GM21737 (cell line): ENCODE measurements around the gene CRAMP1.
A peak's percentile ranks its signal among the peaks of the same experiment; 100 is the strongest.
"Not testable (repeated sequence)": the region's sequence is repeated elsewhere in the genome, so short reads cannot be mapped to it uniquely, and the experiment has no call there.

ENCODE experiments used
- ATAC-seq: cut with Tn5 transposase; IDR thresholded peaks from one replicate; pipeline ENCODE4 v1.9.1; 2021; ENCODE audit warnings: mild to moderate bottlenecking, moderate library complexity; ENCODE audit not compliant: unreplicated experiment

The CRAMP1 gene

GRCh38 chr16:1595511-1595910 is 16.6 kb upstream of the CRAMP1 start:
- not testable (repeated sequence) for ATAC-seq

DNA sequence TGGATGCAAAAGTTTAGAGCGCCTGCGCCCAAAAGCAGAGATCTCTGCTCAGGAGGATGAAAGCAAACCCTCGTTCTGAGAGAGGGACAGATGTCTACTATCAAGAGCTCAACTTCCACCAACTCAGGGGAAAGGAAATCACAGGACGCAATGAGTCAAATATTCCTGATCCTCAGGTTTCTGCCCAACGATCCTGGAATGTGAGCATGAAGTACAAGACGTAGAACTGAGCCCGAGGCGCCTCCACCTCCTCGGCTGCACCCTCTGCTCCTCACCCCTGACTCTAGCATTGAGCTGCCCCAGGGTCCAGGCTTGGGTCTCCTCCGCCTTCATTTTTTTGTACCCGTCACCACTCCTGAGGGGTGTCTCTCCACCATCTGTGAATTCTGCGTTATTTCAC is 15.6 kb upstream of the CRAMP1 start:
- no peak for ATAC-seq

DNA sequence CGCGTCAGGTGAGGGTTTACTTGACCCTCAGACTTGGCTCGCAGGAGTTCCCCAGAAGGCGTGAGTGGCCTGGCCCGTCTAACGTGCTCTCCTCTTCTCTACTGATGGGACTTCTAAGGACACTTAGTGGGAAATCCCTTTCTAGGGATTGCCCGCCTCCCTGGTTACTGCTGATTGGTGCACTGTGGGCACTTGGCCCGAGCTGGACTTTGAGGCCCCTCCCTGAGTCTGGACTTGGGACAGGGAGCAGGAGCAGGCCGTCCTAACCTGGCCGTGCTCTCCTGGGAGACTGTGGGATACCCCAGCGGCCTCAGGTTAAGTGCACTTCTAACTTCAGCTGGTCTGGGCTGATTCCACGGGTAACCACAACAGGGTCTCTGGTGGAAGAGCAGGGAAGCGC is 15.0 kb upstream of the CRAMP1 start:
- ATAC-seq: no peak

- no peak for ATAC-seq
These were observed 11.1 kb upstream of the CRAMP1 start for GRCh38 chr16:1601031-1601430.

GRCh38 chr16:1601489-1601888 is 10.7 kb upstream of the CRAMP1 start:
- no peak for ATAC-seq

DNA sequence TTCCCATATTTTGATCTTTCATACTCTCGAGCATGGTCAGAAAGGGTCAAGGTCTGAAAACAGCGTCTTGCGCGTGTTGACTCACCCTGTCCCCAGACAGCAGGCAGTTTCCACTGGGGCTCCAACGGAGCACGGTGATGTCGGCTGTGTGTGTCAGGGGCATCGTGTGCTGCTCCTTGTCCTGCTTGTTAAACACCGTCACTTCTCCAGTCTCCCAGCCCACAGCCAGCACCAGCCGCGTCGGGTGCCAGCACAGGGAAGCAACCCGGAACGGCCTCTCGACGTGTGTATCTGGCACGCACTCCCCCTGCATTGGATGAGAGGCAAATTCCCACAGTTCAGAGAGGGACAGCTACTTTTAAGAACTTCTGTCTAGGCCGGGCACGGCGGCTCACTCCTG is 9.9 kb upstream of the CRAMP1 start:
- no peak for ATAC-seq

DNA sequence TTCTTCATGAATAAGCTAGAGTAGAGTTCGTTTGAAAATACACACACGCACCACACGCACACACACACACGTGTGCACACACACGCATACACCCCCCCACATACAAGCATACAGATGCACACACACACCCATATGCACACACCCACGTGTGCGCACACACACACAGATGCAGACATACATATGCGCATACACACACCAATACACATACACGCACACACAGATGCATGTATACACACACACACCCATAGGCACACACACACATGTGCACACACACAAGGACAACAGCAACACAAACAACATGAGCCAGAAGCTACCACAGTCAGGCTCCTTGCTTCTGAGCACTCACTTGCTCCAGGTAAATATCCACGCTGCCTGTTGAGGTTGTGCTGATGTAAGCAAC is 5.4 kb upstream of the CRAMP1 start:
- no peak for ATAC-seq

GRCh38 chr16:1607971-1608370 is 4.2 kb upstream of the CRAMP1 start:
- no peak for ATAC-seq

- peak; percentile 35 for ATAC-seq
These were observed 1.9 kb upstream of the CRAMP1 start for GRCh38 chr16:1610071-1610898.

GRCh38 chr16:1610899-1611632 is 1.1 kb upstream of the CRAMP1 start:
- ATAC-seq: no peak

DNA sequence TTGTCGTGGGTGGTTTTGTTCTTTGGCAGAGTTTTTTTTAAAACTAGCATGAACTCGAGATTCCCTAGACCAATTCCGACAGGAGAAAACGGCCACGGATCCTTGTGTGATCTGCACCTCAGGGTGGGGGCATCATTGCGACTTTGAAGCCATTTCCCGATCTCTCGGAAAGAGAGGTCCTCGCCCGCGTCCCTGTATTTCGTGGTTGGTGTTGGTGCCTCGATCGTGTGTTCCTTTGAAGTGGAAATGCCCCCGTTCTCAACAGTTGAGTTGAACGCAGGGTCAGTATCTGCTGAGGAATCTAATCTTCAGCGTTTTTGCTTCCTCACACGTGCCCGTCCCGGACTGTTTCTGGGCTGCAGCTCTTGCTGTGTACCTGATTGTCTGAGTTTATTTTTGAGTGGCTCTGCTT is 1.1 kb downstream of the CRAMP1 start:
- no peak for ATAC-seq

DNA sequence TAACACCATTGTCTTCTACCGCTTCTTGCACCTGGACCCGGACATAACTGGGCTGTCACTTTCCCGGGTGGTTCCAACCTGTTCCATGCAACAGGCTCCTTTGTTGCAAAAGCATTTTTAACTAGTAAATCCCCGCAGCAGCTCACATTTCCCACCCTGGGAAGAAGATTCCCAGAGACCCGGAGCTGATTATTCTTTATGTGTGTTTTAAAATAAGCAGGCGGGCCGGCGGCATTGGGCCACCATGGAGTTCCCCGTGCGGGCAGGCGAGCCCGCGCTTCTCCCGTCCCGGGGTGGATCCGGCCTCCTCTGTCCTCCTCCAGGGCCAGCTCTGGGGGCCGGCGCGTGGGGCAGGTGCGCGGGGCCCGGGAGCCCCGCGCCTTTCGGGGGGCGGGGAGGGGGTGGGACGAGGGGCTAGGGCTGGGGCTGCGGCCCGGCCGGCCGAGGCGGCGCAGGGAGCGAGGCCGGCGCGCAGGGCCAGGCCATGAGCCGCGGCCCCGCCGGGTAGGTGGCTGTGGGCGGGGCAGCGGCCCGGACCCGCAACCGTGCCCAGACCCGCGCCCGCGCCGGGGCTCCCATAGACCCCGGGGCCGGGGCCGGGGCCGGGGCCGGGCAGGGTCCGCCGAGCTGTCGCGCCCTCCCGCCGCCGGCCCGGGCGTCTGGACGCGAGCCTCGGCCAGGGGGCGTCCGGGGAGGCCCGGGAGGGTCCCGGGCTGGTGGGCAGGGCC is 1.7 kb downstream of the CRAMP1 start:
- ATAC-seq: no peak

- no peak for ATAC-seq
These were observed 2.4 kb downstream of the CRAMP1 start for GRCh38 chr16:1614456-1615102.

DNA sequence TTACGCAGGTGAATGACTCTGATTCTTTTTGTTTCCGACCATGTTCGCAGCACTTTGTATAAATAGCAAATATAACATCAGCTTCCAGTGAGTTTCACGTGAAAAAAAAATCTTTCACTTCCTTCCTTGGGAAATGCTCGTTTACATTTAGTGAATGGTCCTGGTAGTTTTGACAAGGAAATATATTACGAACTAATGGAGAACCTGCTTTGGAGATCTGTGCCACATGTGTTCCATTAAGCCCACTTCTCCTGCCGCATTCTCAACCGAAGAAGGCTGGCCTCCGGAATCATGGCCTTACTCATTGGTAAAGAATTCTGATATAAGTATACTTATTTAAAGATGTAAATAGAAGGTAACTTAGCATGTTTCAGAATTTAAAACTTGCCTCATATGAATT is 3.6 kb downstream of the CRAMP1 start:
- no peak for ATAC-seq

DNA sequence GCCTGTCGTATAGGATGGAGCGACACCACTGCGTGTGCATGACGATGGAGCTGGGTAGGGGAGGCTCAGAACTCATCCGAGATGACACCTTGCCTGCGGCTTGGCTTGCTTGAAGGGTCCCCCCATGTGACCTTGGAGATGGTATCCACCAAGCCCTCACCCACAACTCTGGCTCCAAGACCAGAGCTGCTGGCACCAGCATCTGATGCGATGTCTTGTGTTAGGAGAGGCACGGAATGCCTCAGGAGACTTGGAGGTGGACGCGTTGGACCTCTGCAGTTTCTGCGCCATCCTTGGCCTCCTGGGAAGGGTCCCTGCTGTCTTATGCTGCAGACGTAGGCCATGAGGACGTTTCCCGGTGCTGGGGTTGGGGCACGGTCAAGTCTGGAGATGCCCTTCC is 7.8 kb downstream of the CRAMP1 start:
- no peak for ATAC-seq

DNA sequence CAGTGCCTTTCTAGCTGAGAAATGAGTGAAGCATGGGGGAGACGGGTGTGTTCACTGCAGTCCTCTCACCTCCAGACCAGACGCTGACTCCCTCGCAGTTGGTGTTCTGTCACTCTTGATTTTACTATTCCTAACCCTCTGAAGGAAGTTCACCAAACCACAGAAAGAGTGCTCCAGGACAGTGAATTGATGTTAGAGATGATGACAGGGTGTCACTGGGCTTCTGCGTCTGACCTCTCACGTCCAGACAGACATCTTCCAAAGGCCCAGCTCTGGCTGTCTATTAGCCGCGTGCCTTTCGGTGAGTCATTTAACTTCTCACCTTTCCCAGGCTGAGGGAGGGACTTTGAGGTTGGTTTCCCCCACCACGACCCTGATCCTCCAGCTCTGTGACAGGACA is 8.2 kb downstream of the CRAMP1 start:
- ATAC-seq: no peak

GRCh38 chr16:1621851-1622250 is 9.7 kb downstream of the CRAMP1 start:
- ATAC-seq: peak; percentile 52

DNA sequence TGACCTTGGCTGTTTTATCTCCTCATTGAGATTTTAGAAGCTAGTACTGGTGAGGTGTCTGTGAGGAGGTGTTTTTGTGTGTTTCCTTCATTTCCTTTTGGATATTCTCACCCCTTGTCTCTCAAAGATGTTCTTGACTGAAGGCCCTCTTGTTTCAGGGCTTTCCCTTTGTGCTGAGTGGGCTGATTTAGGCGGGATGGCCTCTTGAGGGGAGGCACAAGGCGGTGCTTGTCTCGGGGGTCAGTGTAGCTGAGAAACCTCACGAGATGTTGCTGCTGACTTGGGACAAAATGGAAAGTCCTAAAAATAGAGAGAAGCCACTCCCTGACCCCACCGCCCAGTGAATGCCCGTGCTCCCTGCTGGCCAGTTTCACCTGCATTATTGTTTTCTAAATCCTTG is 14.2 kb downstream of the CRAMP1 start:
- ATAC-seq: no peak

DNA sequence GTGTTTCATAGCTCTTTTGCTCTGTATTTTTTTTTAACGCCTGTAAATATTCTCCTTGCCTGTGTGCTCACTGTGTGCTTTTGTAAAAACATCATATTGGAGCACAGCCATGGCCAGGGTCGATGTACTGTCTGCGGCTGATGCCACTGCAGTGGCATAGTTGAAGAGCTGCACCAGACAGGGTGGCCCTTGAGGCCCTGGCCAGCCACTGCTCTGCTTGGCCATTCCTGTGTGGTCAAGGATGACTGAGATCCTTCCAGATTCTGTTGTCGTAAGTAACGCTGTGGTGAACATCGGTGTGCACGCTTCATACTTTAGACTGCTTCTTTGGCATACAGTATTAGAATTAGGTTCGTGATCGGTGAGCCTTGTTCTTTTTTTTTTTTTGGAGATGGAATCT is 14.6 kb downstream of the CRAMP1 start:
- ATAC-seq: no peak

DNA sequence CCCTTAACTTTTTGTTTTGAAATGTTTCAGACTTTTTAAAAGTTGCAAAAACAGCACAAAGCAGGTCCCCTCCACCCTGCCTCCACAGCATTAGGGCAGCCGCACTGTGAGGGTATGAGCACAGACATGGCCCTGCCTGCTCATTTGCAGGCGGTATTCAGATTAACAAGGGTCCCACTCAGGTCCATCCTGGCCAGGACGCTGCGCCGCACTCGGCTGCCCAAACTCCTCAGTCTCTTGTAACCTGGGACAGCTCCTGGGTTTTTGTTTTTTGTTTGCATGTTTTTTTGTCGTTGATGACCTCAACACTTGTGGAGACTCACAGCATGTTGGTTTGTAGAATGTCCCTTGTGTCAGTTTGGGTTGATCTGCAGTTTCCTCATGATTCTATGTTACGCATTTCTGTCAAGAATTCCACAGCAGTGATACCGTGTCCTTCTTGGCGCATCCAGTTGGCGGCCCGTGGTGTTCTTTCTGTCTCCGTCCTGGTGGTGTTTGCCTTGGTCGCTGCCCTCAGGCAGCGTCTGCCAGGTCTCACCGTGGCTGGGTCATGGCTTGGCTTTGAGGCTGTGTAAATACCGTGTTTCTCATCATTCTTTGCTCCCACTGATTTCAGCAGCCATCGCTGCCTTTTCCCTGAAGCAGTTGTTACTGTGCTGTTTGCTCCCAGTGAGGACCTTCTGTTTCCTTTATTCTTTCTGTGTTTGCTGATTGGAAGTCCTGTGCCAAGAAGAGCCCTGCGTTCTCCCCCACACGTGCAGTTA is 18.5 kb downstream of the CRAMP1 start:
- ATAC-seq: no peak
